Stomach (tissue), 4 donors: Measurements from ENCODE around the gene DUOXA1.

ENCODE experiments used
- POLR2A ChIP-seq, 4 donors: fragments of 450-650 bp; IDR thresholded peaks; one replicate each; pipeline ENCODE4 v1.6.1; 2016; ENCODE audit warnings: antibody characterized with exemption in 4 of 4, control low read depth in 2 of 4, mild to moderate bottlenecking in 1 of 4, moderate library complexity in 1 of 4
- POLR2AphosphoS5 ChIP-seq, 3 donors: sonication (generic); formaldehyde crosslinking; IDR thresholded peaks; one replicate each; pipeline ENCODE4 v1.6.1; 2016; ENCODE audit warnings: antibody characterized with exemption in 3 of 3
- TF ChIP-seq, protein P1 (sequence below), 7 experiments: fragments of 450-650 bp in 4 of 7; fragments of 200-600 bp in 3 of 7; sonication (generic) in 3 of 7; IDR thresholded peaks; one replicate each; pipeline ENCODE4 v1.5.1; 2016 to 2019; ENCODE audit warnings: antibody characterized with exemption in 7 of 7, control low read depth in 2 of 7, mild to moderate bottlenecking in 1 of 7

DNA sequence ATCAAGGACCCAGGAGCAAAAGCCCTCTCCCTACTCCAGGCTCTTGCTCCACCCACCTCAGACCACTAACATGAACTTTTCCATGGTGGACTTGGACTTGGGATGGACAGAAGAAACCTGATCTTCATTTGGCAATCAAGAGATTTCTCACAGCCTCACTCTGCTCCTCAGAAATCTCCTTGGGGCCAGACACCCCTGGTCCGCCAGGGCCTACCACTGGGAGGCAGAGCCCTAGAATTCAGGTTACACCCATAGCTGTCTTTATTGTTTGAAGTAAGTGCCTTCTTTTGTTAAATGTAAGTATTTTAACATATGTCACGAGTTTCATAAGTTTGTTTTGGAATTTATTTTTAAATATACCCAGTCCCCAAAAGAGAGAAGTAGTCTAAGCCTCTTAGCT lies 44.9 kb upstream of the DUOXA1 start:
- TF ChIP-seq, protein P1, sequence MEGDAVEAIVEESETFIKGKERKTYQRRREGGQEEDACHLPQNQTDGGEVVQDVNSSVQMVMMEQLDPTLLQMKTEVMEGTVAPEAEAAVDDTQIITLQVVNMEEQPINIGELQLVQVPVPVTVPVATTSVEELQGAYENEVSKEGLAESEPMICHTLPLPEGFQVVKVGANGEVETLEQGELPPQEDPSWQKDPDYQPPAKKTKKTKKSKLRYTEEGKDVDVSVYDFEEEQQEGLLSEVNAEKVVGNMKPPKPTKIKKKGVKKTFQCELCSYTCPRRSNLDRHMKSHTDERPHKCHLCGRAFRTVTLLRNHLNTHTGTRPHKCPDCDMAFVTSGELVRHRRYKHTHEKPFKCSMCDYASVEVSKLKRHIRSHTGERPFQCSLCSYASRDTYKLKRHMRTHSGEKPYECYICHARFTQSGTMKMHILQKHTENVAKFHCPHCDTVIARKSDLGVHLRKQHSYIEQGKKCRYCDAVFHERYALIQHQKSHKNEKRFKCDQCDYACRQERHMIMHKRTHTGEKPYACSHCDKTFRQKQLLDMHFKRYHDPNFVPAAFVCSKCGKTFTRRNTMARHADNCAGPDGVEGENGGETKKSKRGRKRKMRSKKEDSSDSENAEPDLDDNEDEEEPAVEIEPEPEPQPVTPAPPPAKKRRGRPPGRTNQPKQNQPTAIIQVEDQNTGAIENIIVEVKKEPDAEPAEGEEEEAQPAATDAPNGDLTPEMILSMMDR (IDR thresholded peaks at IDR 0.05), result no peak
- TF ChIP-seq POLR2A (IDR thresholded peaks at IDR 0.05) (no peak), POLR2AphosphoS5 (IDR thresholded peaks at IDR 0.05) (no peak)
